ENCODE results near the gene PPP2R3C. TPM values are rescaled to one million over a fixed set of nuclear protein-coding genes. Genes with fewer than 3 reads are reported as not detected.
A peak's percentile ranks its signal among the peaks of the same experiment; 100 is the strongest.

Gene PPP2R3C
- 26.5 TPM for total RNA-seq
- long read RNA-seq, transcript PPP2R3C-201 (13 exons, 1,839 nt): major isoform, 20 of 27 reads
- long read RNA-seq, partial matches to known transcripts: 1 of 27 reads
- long read RNA-seq, other reads (novel, unspliced or antisense): 2 of 27 reads

DNA sequence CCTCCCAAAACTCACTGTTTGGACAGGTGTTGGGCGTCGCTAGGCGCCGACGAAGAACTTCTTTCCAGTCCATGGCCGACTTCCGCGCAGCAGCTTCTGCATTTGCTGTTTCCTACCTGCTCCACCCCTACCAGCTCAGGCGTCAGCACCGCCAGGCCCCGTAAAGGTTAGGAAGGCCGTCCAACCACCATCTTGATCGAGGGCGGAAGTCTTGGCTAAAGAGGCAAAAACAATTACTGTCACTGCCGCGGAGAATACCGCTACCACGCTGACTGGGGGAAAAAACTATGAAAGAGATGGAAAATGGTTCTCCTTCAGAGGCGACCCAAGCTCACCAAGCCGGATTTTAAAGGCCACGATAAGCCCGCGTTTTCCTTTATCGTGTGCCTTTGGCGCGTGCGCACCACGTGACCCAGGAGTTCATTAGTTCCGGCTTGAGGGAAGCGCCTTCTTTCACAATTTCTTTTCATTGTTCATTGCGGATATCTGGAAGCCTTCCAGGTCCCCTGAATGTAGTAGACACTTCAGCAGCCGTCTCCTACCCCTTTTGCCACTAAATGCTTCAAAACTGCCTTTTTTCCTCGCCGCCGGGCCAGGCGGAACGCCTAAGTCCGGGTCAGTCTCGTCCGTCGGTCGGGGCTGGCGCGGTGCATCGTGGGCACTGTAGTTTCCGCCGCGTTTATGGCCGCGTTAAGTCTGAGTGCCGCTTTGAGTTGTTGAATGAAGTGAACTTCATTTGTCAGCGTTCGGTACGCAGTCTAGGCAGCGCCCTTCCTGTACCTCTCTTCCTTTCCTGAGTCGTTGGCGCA, at the start of gene PPP2R3C, which contains the start of gene PRORP:
PPP2R3C (minus strand) TSS at position 104 of the 809 bp plus-strand sequence; CDS start at position 73, 31 bp downstream.
PRORP (plus strand) TSS at position 666 of the 809 bp plus-strand sequence. CDS start 694 bp downstream, outside the sequence.
- peak within 1 kb of the TSS; percentile 77 for H3K4me3 ChIP-seq
- H3K27ac ChIP-seq (replicated peaks): peak within 1 kb of the TSS; percentile 96
- peak; percentile 90 for DNase-seq
- peaks cover 54% of the 10 kb centered on the region for H3K4me1 ChIP-seq
- TF ChIP-seq, protein P1, sequence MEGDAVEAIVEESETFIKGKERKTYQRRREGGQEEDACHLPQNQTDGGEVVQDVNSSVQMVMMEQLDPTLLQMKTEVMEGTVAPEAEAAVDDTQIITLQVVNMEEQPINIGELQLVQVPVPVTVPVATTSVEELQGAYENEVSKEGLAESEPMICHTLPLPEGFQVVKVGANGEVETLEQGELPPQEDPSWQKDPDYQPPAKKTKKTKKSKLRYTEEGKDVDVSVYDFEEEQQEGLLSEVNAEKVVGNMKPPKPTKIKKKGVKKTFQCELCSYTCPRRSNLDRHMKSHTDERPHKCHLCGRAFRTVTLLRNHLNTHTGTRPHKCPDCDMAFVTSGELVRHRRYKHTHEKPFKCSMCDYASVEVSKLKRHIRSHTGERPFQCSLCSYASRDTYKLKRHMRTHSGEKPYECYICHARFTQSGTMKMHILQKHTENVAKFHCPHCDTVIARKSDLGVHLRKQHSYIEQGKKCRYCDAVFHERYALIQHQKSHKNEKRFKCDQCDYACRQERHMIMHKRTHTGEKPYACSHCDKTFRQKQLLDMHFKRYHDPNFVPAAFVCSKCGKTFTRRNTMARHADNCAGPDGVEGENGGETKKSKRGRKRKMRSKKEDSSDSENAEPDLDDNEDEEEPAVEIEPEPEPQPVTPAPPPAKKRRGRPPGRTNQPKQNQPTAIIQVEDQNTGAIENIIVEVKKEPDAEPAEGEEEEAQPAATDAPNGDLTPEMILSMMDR (IDR thresholded peaks at IDR 0.05; ENCODE audit: borderline replicate concordance): no peak
- no peaks in the 10 kb centered on the region for H3K27me3 ChIP-seq (ENCODE audit: low read depth)
- H3K9me3 ChIP-seq (replicated peaks): no peaks in the 10 kb centered on the region
- H3K36me3 ChIP-seq: peaks cover 8% of the 10 kb centered on the region
- intact Hi-C loops (cut with micrococcal nuclease): no loop called here

DNA sequence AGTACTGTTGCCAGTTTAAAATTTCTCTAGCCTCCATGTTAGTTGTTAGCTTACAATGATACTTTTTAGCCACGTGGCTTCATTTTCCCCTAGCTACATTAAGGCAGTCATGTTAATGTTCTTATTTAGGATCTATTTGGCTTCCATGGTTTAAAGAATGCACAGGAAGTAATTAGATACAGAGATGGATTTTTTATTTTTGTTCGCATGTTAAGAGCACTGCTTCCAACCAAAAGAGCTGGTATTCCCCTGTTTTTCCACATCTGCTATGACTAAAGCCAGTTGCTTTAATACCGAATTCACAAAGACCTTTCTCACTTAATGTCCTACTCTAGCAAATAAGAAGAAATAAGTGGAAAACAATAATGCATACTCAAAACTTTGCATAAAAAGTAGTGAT, 45.7 kb upstream of the PPP2R3C start:
- H3K4me3 ChIP-seq: no peak overlapping the region
- H3K9me3 ChIP-seq (replicated peaks): no peaks in the 10 kb centered on the region
- TF ChIP-seq, protein P1 (IDR thresholded peaks at IDR 0.05; ENCODE audit: borderline replicate concordance): no peak
- H3K27ac ChIP-seq (replicated peaks): no peak overlapping the region
- H3K36me3 ChIP-seq: peaks cover 9% of the 10 kb centered on the region
- intact Hi-C loops (cut with micrococcal nuclease): no loop called here
- H3K27me3 ChIP-seq (ENCODE audit: low read depth): no peaks in the 10 kb centered on the region
- no peaks in the 10 kb centered on the region for H3K4me1 ChIP-seq
- DNase-seq: no peak

DNA sequence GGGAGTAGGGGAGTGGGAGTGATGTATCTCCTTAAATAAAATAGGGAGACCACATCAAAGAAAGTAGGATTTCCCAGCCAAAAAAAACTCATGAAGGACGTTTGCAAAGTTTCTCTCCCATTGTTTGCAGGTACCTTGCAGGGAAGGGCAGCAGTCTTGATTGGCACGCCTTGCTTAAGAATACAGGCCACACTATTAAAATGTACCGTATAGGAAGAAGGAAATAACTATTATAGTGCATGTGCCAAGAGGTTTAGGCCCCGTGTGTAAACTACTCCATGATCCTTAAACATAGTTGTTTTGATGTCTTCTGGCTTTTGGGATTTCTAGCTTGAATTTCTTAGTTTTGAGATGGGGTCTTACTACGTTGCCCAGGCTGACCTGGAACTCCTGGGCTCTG, 43.1 kb upstream of the PPP2R3C start:
- Histone ChIP-seq H3K4me1 (peaks cover 14% of the 10 kb centered on the region), H3K27me3 (ENCODE audit: low read depth) (no peaks in the 10 kb centered on the region), H3K9me3 (replicated peaks) (no peaks in the 10 kb centered on the region), H3K36me3 (peaks cover 9% of the 10 kb centered on the region), H3K27ac (replicated peaks) (no peak overlapping the region), H3K4me3 (no peak overlapping the region)
- DNase-seq: no peak
- TF ChIP-seq, protein P1 (IDR thresholded peaks at IDR 0.05; ENCODE audit: borderline replicate concordance): no peak
- intact Hi-C loops (cut with micrococcal nuclease): no loop called here

DNA sequence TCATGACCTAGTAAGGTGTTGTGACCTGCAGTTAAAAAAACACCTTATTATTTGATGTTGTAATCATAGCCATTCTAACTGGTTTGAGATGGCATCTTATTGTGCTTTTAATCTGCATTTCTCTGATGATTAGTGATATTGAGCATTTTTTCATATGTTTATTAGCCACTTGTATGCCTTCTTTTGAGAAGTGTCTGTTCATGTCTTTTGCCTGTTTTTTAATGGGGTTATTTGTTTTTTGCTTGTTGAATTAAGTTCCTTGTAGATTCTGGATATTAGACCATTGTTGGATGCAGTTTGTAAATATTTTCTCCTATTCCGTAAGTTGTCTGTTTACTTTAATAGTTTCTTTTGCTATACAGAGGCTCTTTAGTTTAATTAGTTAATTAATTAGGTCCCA, 41.6 kb upstream of the PPP2R3C start:
- H3K4me3 ChIP-seq: no peak overlapping the region
- intact Hi-C loops (cut with micrococcal nuclease): no loop called here
- H3K27ac ChIP-seq (replicated peaks): no peak overlapping the region
- no peaks in the 10 kb centered on the region for H3K9me3 ChIP-seq (replicated peaks)
- peaks cover 15% of the 10 kb centered on the region for H3K4me1 ChIP-seq
- H3K27me3 ChIP-seq (ENCODE audit: low read depth): no peaks in the 10 kb centered on the region
- TF ChIP-seq, protein P1 (IDR thresholded peaks at IDR 0.05; ENCODE audit: borderline replicate concordance): no peak
- no peak for DNase-seq
- H3K36me3 ChIP-seq: peaks cover 9% of the 10 kb centered on the region

DNA sequence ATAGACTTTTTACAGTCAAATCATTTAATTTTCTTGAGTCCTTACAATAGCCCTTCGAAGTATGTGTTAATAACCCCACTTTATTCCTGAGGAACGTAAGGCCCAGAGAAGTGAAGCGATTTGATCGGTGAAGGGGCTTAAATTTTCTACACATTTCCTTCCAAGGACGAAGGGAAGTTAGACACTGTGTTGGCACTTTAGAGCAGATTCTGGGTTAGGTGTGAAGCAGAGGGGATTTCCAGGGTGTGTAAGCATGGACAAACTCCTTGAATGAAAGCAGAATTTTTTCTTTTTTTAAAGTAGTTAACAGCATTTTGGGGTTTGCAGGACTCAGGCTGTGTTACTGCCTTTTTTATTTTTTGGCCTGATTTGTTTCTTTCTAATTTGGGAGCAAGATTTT, 39.4 kb upstream of the PPP2R3C start:
- H3K4me3 ChIP-seq: no peak overlapping the region
- no peaks in the 10 kb centered on the region for H3K27me3 ChIP-seq (ENCODE audit: low read depth)
- no peaks in the 10 kb centered on the region for H3K9me3 ChIP-seq (replicated peaks)
- H3K27ac ChIP-seq (replicated peaks): no peak overlapping the region
- no peaks in the 10 kb centered on the region for H3K36me3 ChIP-seq
- TF ChIP-seq, protein P1 (IDR thresholded peaks at IDR 0.05; ENCODE audit: borderline replicate concordance): no peak
- intact Hi-C loops (cut with micrococcal nuclease): no loop called here
- DNase-seq: no peak
- H3K4me1 ChIP-seq: peaks cover 20% of the 10 kb centered on the region
